Neural cell (in vitro differentiated cells): ENCODE data around the gene CMTM7.

Experiments used
- CTCF ChIP-seq: fragments of 450-650 bp; IDR thresholded peaks from 2 replicates; pipeline ENCODE4 v1.5.1; 2014; ENCODE audit warnings: antibody characterized with exemption, mild to moderate bottlenecking, moderate library complexity; ENCODE audit not compliant: poor library complexity, severe bottlenecking
- EP300 ChIP-seq: fragments of 450-650 bp; conservative IDR thresholded peaks from 2 replicates; pipeline ENCODE4 v1.6.1; 2014; ENCODE audit warnings: antibody characterized with exemption, mild to moderate bottlenecking, moderate library complexity; ENCODE audit not compliant: poor library complexity, severe bottlenecking
- EZH2 ChIP-seq: fragments of 200-600, 300-800 bp; shearing (Covaris generic), sonication (generic); IDR thresholded peaks from 2 replicates; pipeline ENCODE4 v1.6.1; 2014; ENCODE audit warnings: antibody characterized with exemption, low read length, borderline replicate concordance, mild to moderate bottlenecking; ENCODE audit not compliant: insufficient read depth, poor library complexity, severe bottlenecking
- MXI1 ChIP-seq: fragments of 450-650 bp; conservative IDR thresholded peaks from 2 replicates; pipeline ENCODE4 v1.6.1; 2014; ENCODE audit warnings: antibody characterized with exemption, mild to moderate bottlenecking; ENCODE audit not compliant: poor library complexity, severe bottlenecking
- POLR2AphosphoS5 ChIP-seq: IDR thresholded peaks from 2 replicates; pipeline ENCODE4 v1.6.1; 2012
- TF ChIP-seq, protein P1 (sequence below): IDR thresholded peaks from 2 replicates; pipeline ENCODE4 v1.6.1; 2012; ENCODE audit warnings: borderline replicate concordance

DNA sequence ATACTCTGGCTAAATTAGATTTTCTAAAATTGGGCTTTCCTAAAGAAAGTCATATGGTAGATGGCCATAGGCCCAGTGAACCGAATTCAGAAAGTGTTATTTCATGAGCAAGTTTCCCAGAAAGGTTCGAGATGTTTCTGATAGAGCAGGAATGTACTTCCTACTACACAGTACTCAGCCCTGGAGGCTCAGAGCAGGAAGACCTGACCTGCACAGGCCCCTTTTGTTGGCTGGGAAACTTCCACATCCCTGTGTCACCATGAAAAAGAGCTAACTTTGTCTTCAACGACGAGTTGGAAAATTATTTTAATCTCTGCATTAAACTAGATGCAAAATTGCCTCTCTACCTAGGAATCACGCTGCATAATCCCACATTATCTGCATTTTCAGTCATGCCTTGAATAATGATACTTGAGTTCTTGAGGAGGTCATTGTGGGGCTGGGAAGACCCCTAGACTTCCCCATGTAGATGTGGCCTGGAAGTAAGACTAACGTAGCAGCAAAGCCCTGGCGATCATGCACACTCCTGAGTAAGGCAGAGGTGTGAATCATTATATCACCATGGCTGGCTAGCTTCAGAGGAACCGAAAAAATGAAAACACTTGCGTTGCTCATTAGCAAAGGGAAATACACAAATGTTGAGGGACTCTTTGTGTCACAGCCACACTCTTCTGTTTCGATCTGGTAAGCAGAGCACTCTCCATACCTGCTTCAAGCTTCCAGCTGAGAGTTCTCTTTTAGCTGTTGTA is 47.1 kb downstream of the CMTM7 start:
- TF ChIP-seq CTCF (no peak), EP300 (no peak), EZH2 (no peak), MXI1 (no peak), POLR2AphosphoS5 (no peak)
- TF ChIP-seq, protein P1, sequence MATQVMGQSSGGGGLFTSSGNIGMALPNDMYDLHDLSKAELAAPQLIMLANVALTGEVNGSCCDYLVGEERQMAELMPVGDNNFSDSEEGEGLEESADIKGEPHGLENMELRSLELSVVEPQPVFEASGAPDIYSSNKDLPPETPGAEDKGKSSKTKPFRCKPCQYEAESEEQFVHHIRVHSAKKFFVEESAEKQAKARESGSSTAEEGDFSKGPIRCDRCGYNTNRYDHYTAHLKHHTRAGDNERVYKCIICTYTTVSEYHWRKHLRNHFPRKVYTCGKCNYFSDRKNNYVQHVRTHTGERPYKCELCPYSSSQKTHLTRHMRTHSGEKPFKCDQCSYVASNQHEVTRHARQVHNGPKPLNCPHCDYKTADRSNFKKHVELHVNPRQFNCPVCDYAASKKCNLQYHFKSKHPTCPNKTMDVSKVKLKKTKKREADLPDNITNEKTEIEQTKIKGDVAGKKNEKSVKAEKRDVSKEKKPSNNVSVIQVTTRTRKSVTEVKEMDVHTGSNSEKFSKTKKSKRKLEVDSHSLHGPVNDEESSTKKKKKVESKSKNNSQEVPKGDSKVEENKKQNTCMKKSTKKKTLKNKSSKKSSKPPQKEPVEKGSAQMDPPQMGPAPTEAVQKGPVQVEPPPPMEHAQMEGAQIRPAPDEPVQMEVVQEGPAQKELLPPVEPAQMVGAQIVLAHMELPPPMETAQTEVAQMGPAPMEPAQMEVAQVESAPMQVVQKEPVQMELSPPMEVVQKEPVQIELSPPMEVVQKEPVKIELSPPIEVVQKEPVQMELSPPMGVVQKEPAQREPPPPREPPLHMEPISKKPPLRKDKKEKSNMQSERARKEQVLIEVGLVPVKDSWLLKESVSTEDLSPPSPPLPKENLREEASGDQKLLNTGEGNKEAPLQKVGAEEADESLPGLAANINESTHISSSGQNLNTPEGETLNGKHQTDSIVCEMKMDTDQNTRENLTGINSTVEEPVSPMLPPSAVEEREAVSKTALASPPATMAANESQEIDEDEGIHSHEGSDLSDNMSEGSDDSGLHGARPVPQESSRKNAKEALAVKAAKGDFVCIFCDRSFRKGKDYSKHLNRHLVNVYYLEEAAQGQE, result no peak
